Psoas muscle (tissue), 8 donors: Measurements from ENCODE around the gene CEP104. TPM values are rescaled to one million over a fixed set of nuclear protein-coding genes. Genes with fewer than 3 reads are reported as not detected.

Experiments
- ATAC-seq, 4 donors: fragments of 200-7000 bp; cut with Tn5 transposase; one replicate each; pipeline ENCODE4 v1.9.1; 2020; ENCODE audit warnings: moderate library complexity in 3 of 4, mild to moderate bottlenecking in 2 of 4
- DNase-seq, 2 donors: peaks; one replicate each; pipeline ENCODE4 v3.0.0-alpha.2; 2020
- H3K27ac ChIP-seq: fragments of 200-600 bp; one replicate; pipeline ENCODE4 v1.8.0; 2022
- H3K27me3 ChIP-seq, 3 donors: fragments of 200-600 bp in 1 of 3; one replicate each; pipeline versions ENCODE4 v1.6.1 to v1.8.0; 2013 to 2022; ENCODE audit warnings: low read length in 2 of 3, mild to moderate bottlenecking in 2 of 3, moderate library complexity in 1 of 3; ENCODE audit not compliant: insufficient read depth in 3 of 3
- H3K36me3 ChIP-seq, 2 donors: fragments of 200-600 bp in 1 of 2; one replicate each; pipeline versions ENCODE4 v1.6.1 to v1.8.0; 2013 to 2022; ENCODE audit warnings: low read depth in 1 of 2, mild to moderate bottlenecking in 1 of 2, moderate library complexity in 1 of 2; ENCODE audit not compliant: insufficient read depth in 1 of 2
- H3K4me1 ChIP-seq: fragments of 200-600 bp; one replicate; pipeline ENCODE4 v1.8.0; 2022
- H3K4me3 ChIP-seq: fragments of 200-600 bp; one replicate; pipeline ENCODE4 v1.8.0; 2022; ENCODE audit warnings: mild to moderate bottlenecking
- H3K9me3 ChIP-seq: fragments of 200-600 bp; one replicate; pipeline ENCODE4 v1.8.0; 2022
- WGBS, 3 donors: extraction: QIAGEN DNeasy Blood & Tissue Kit; methylation state at CpG; one replicate each; pipeline versions ENCODE4 v1.1.6 to v1.1.7; 2013; 5-methylcytosine and 5-hydroxymethylcytosine counted together
- intact Hi-C, 2 donors: fragments of 100-400 bp; cut with DNase I; formaldehyde crosslinking; loops; one replicate each; pipeline versions ENCODE4 v1.11.0 to v1.14.2; 2022
- polyA plus RNA-seq, 3 donors: library from polyadenylated mRNA; stranded (reverse); fragments of 200-250 nt; gene quantifications; one replicate each; pipeline ENCODE4 v1.2.3, GENCODE V29; 2013
- total RNA-seq, 4 donors: library from RNA; stranded (reverse); fragmentation: NEBNext Ultra II Directional in 2 of 4; extraction: Animal tissue kit (Norgen Biotek cat#: 25700) in 2 of 4; gene quantifications; one replicate each; pipeline versions ENCODE4 v1.2.1 to v1.2.4, GENCODE V29; 2021 to 2023
- TF ChIP-seq, protein P1 (sequence below): fragments of 200-600 bp; IDR thresholded peaks from one replicate; pipeline ENCODE4 v1.8.0; 2022; ENCODE audit warnings: antibody characterized with exemption
- donor health status: healthy with polysubstance abuse.
- donor health status: DM: no; HTN: no; CAD: no; lungs with moderate emphysema.
- donor health status: Bipolar disorder and iron deficiency.
- donor health status: healthy.
- donor health status: DM: yes; HTN: yes; CAD: no.
- donor health status: DM: no; HTN: no; CAD: no.
- donor health status: DM: no; HTN: no; CAD: no.
- donor health status: DM: yes; HTN: yes; CAD: no.

CEP104 gene
- total and polyA plus RNA-seq, 7 donors: 9.0 to 37.7 (median 31.3) TPM

- TF ChIP-seq, protein P1, sequence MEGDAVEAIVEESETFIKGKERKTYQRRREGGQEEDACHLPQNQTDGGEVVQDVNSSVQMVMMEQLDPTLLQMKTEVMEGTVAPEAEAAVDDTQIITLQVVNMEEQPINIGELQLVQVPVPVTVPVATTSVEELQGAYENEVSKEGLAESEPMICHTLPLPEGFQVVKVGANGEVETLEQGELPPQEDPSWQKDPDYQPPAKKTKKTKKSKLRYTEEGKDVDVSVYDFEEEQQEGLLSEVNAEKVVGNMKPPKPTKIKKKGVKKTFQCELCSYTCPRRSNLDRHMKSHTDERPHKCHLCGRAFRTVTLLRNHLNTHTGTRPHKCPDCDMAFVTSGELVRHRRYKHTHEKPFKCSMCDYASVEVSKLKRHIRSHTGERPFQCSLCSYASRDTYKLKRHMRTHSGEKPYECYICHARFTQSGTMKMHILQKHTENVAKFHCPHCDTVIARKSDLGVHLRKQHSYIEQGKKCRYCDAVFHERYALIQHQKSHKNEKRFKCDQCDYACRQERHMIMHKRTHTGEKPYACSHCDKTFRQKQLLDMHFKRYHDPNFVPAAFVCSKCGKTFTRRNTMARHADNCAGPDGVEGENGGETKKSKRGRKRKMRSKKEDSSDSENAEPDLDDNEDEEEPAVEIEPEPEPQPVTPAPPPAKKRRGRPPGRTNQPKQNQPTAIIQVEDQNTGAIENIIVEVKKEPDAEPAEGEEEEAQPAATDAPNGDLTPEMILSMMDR: no peak
- peak overlapping the region; percentile 98 for H3K27ac ChIP-seq
- H3K27me3 ChIP-seq: no peaks in the 10 kb centered on the region
- peak overlapping the region; percentile 94 for H3K4me3 ChIP-seq
- 39 to 44% (median 40%) methylated on average over 10 of the region's 10 CpGs for WGBS, 3 donors
- H3K36me3 ChIP-seq: no peaks in the 10 kb centered on the region
- peaks cover 17% of the 10 kb centered on the region for H3K9me3 ChIP-seq
- peaks cover 6% of the 10 kb centered on the region for H3K4me1 ChIP-seq
- DNase-seq: no peak
- no peak for ATAC-seq
- intact Hi-C loops: no loop called here
Measured at GRCh38 chr1:3898994-3899753, 42.2 kb upstream of the CEP104 start.

- intact Hi-C loops: no loop called here
- Histone ChIP-seq H3K4me1 (peaks cover 6% of the 10 kb centered on the region), H3K36me3 (no peaks in the 10 kb centered on the region), H3K9me3 (peaks cover 17% of the 10 kb centered on the region), H3K27me3 (no peaks in the 10 kb centered on the region), H3K4me3 (no peak overlapping the region), H3K27ac (no peak overlapping the region)
- no peak for ATAC-seq
- TF ChIP-seq, protein P1: no peak
- no peak for DNase-seq
Measured at GRCh38 chr1:3898475-3898735, 41.4 kb upstream of the CEP104 start.

- DNase-seq: peak in 1 of 2 donors; percentile 2
- H3K4me1 ChIP-seq: peaks cover 16% of the 10 kb centered on the region
- H3K27ac ChIP-seq: no peak overlapping the region
- H3K9me3 ChIP-seq: peaks cover 17% of the 10 kb centered on the region
- WGBS, 3 donors: 70 to 84% (median 75%) methylated on average over 7 of the region's 7 CpGs
- no peak overlapping the region for H3K4me3 ChIP-seq
- intact Hi-C loops: no loop called here
- H3K27me3 ChIP-seq: no peaks in the 10 kb centered on the region
- ATAC-seq: no peak
- TF ChIP-seq, protein P1: no peak
- peaks cover 0 to 1% of the 10 kb centered on the region in 2 donors for H3K36me3 ChIP-seq
Measured at GRCh38 chr1:3896396-3897000, 39.5 kb upstream of the CEP104 start.

DNA sequence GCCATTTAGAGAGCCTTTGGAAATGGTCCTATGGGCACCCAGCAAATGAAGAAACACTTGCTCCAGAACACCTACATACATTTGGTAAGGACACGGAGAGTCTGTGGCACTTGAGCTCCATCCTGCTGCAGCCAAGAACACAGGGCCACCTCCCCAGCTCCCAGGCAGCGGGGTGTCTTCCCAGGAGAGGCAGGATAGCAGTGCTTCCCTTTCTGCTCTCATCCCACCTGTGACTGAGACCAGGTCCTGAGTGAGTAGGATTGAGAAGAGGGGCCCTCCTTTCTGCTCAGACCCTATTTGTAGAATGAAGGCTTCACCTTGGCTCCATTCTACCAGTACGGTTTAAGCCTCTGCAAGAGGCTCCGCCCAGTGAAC lies 38.9 kb upstream of the CEP104 start:
- H3K4me3 ChIP-seq: no peak overlapping the region
- no peak for DNase-seq
- intact Hi-C loops: no loop called here
- no peak overlapping the region for H3K27ac ChIP-seq
- WGBS, 3 donors: 90 to 91% (median 90%) methylated on average over 4 of the region's 4 CpGs
- H3K27me3 ChIP-seq: no peaks in the 10 kb centered on the region
- ATAC-seq: no peak
- H3K9me3 ChIP-seq: peaks cover 17% of the 10 kb centered on the region
- TF ChIP-seq, protein P1: no peak
- peaks cover 16% of the 10 kb centered on the region for H3K4me1 ChIP-seq
- H3K36me3 ChIP-seq: peaks cover 0 to 7% of the 10 kb centered on the region in 2 donors
